Chondrocyte (in vitro differentiated cells): ENCODE data around the gene CUL4A. TPM values are rescaled to one million over a fixed set of nuclear protein-coding genes. Genes with fewer than 3 reads are reported as not detected.

ENCODE experiments used
- DNase-seq: peaks from one replicate; pipeline ENCODE4 v3.0.0; 2021; ENCODE audit warnings: mixed read lengths, low spot score
- H3K27ac Mint-ChIP-seq: one replicate; pipeline ENCODE4 v1.8.0; 2021; ENCODE audit warnings: mild to moderate bottlenecking, moderate library complexity, mixed read lengths; ENCODE audit not compliant: unreplicated experiment
- H3K27me3 Mint-ChIP-seq: 2 replicates; pipeline ENCODE4 v1.8.0; 2021; ENCODE audit warnings: low read depth, mixed read lengths
- H3K36me3 Mint-ChIP-seq: 2 replicates; pipeline ENCODE4 v1.8.0; 2021; ENCODE audit warnings: low read depth, mixed read lengths
- H3K4me1 Mint-ChIP-seq: 2 replicates; pipeline ENCODE4 v1.8.0; 2021; ENCODE audit warnings: low read depth, mild to moderate bottlenecking, mixed read lengths
- H3K4me3 Mint-ChIP-seq: one replicate; pipeline ENCODE4 v1.8.0; 2021; ENCODE audit warnings: mild to moderate bottlenecking, moderate library complexity, mixed read lengths; ENCODE audit not compliant: unreplicated experiment
- H3K9me3 Mint-ChIP-seq: 2 replicates; pipeline ENCODE4 v1.8.0; 2021; ENCODE audit warnings: low read depth, mixed read lengths
- total RNA-seq: library from RNA; stranded (reverse); gene quantifications from 3 replicates; pipeline ENCODE4 v1.2.1, GENCODE V29; 2021
- TF ChIP-seq, protein P1 (sequence below): fragments of 200-600 bp; sonication (generic); IDR thresholded peaks from 2 replicates; pipeline ENCODE4 v1.5.0; 2021; ENCODE audit warnings: antibody characterized with exemption, mild to moderate bottlenecking, moderate library complexity

The CUL4A gene
- total RNA-seq, 1 donor from 2014 or later, result 64.6 TPM

DNA sequence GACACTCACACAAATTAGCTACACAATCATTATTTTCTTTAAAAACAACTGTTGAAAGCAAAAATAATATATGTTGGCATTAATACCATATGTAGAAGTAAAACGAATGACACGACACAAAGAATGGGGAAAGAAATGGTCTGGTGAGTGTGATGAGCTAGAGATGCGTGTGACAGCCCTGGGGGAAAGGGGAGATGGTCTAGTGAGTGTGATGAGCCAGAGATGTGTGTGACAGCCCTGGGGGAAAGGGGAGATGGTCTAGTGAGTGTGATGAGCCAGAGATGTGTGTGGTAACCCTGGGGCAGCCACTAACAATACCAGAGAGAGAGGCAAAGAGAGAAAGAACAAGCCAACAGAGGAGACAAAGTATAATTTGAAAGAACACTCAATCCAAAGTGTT, 65.3 kb downstream of the CUL4A start:
- TF ChIP-seq, protein P1, sequence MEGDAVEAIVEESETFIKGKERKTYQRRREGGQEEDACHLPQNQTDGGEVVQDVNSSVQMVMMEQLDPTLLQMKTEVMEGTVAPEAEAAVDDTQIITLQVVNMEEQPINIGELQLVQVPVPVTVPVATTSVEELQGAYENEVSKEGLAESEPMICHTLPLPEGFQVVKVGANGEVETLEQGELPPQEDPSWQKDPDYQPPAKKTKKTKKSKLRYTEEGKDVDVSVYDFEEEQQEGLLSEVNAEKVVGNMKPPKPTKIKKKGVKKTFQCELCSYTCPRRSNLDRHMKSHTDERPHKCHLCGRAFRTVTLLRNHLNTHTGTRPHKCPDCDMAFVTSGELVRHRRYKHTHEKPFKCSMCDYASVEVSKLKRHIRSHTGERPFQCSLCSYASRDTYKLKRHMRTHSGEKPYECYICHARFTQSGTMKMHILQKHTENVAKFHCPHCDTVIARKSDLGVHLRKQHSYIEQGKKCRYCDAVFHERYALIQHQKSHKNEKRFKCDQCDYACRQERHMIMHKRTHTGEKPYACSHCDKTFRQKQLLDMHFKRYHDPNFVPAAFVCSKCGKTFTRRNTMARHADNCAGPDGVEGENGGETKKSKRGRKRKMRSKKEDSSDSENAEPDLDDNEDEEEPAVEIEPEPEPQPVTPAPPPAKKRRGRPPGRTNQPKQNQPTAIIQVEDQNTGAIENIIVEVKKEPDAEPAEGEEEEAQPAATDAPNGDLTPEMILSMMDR, result no peak
- no peak for DNase-seq
- Mint-ChIP-seq H3K4me3 (no peak overlapping the region), H3K36me3 (peaks cover 5% of the 10 kb centered on the region), H3K4me1 (peaks cover 27% of the 10 kb centered on the region), H3K27me3 (no peaks in the 10 kb centered on the region), H3K27ac (peak overlapping the region; percentile 95), H3K9me3 (no peaks in the 10 kb centered on the region)

DNA sequence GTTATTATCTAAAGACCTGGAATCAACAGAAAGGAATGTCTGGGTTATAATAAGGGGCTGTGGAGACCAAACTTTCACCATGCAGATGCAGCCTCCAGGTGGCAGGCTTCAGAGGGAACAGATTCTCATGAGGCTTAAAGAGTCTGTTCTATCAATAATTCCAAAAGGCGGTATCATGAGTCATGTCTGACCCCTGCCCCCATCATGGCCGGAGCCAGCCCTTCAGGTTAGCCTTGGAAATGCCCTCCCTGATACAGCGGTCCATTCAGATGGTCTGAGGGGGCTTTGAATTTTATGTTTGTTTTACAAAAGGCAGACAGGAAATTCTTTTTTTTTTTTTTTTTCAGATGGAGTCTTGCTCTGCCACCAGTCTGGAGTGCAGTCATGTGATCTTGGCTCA, 66.0 kb downstream of the CUL4A start:
- no peak for DNase-seq
- H3K4me3 Mint-ChIP-seq, result no peak overlapping the region
- H3K9me3 Mint-ChIP-seq, result no peaks in the 10 kb centered on the region
- peak overlapping the region; percentile 95 for H3K27ac Mint-ChIP-seq
- H3K4me1 Mint-ChIP-seq, result peaks cover 27% of the 10 kb centered on the region
- H3K27me3 Mint-ChIP-seq, result no peaks in the 10 kb centered on the region
- TF ChIP-seq, protein P1, result peak; percentile 87
- peaks cover 5% of the 10 kb centered on the region for H3K36me3 Mint-ChIP-seq

DNA sequence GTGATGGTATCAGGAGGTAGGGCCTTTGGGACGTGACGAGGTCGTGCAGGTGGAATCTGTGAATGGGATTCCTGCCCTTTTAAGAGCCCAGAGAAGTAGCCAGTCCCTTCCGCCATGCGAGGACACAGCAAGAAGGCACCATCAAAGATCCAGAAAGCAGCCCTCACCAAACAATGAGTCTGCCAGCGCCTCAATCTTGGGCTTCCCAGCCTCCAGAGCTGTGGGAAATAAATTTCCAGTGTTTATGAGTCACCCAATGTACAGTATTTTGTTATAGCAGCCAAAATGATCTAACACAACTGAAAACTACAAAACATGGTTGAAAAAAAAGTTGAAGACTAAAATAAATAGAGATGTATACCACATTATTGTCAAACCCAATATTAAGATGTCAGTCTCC, 70.7 kb downstream of the CUL4A start:
- Mint-ChIP-seq H3K36me3 (peaks cover 4% of the 10 kb centered on the region), H3K4me3 (no peak overlapping the region)
- TF ChIP-seq, protein P1, result no peak

DNA sequence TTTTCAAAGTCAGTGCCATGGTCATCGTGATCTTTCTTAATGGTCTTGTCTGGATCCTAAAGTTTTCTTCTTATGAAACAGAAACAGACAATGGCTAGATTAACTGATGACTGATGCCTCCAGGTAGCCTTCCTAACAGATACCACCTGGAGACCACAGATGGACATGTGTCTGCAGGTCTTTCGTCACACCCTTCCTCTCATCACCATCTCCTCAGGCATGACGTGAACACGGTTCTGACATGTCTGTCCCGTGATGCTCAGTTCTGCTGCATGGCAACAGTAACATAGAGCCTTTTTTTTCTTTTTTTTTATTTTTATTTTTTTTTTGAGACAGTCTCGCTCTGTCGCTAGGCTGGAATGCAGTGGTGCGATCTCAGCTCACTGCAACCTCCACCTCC, 74.5 kb downstream of the CUL4A start:
- no peak for DNase-seq
- H3K27ac Mint-ChIP-seq, result no peak overlapping the region
- H3K4me1 Mint-ChIP-seq, result no peaks in the 10 kb centered on the region
- peaks cover 9% of the 10 kb centered on the region for H3K27me3 Mint-ChIP-seq
- H3K4me3 Mint-ChIP-seq, result no peak overlapping the region
- peaks cover 3% of the 10 kb centered on the region for H3K36me3 Mint-ChIP-seq
- TF ChIP-seq, protein P1, result no peak
- H3K9me3 Mint-ChIP-seq, result no peaks in the 10 kb centered on the region

More for the DNA sequence above, 70.7 kb downstream of the CUL4A start:
- H3K9me3 Mint-ChIP-seq, result no peaks in the 10 kb centered on the region
- H3K27me3 Mint-ChIP-seq, result peaks cover 4% of the 10 kb centered on the region
- no peak for DNase-seq
- no peak overlapping the region for H3K27ac Mint-ChIP-seq
- peaks cover 9% of the 10 kb centered on the region for H3K4me1 Mint-ChIP-seq

DNA sequence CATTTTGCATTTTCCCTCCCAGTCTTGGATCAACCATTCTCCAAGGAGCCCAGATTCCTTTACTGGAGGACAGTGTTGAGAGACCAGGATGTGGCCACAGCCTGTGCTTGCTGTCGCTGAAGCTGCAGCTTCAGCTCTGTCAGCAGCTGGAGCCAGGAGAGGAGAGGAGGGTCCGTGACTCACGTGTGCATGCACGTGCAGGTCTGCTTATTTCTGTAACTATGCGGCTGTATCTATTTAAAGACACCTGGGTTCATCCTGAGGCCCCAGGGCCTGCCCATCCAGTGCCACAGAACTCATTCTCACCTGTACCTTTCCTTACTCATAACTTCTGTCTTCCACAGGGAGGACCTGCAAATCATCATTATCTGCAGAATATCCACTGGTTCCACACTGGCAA, 79.5 kb downstream of the CUL4A start:
- Mint-ChIP-seq H3K27ac (no peak overlapping the region), H3K9me3 (no peaks in the 10 kb centered on the region), H3K36me3 (no peaks in the 10 kb centered on the region), H3K27me3 (peaks cover 18% of the 10 kb centered on the region), H3K4me1 (peaks cover 16% of the 10 kb centered on the region), H3K4me3 (no peak overlapping the region)
- DNase-seq, result no peak
- TF ChIP-seq, protein P1, result no peak
